ENCODE results near the gene MIOX. TPM values are rescaled to one million over a fixed set of nuclear protein-coding genes. Genes with fewer than 3 reads are reported as not detected.

The MIOX gene
- total and polyA plus RNA-seq, 9 of the 15 experiments (the other 6 are each of a cell fraction or from before 2014, with no cell fraction given): 0.08 TPM; not detected in 8

- no peak for TF ChIP-seq ZNF655 (CRISPR knock-in tag; IDR thresholded peaks at IDR 0.05)
- no peak for TF ChIP-seq SNRNP70 (optimal IDR thresholded peaks at IDR 0.05; ENCODE audit: low read depth, low read length)
- TF ChIP-seq SAFB (IDR thresholded peaks at IDR 0.05; ENCODE audit: borderline replicate concordance, low read depth, low read length): no peak
- TF ChIP-seq ZBTB7A (IDR thresholded peaks at IDR 0.05; ENCODE audit: borderline replicate concordance, control insufficient read depth, low read depth, low read length): peak; percentile 80; the same call in 1 of the 2 replicates
- peak; percentile 41; the same call in 1 of the 2 replicates for TF ChIP-seq CREM (IDR thresholded peaks at IDR 0.05; ENCODE audit: low read depth)
- no peak for TF ChIP-seq PHB2 (IDR thresholded peaks at IDR 0.05; ENCODE audit: low read depth)
- TF ChIP-seq RB1 (IDR thresholded peaks at IDR 0.05; ENCODE audit: low read depth): no peak
- peak; percentile 15; the same call in 1 of the 2 replicates for TF ChIP-seq CBFA2T3 (IDR thresholded peaks at IDR 0.05)
- no peak for TF ChIP-seq MEF2D (tag; conservative IDR thresholded peaks at IDR 0.05; ENCODE audit: low read depth)
- TF ChIP-seq ETV5 (CRISPR knock-in tag; IDR thresholded peaks at IDR 0.05; ENCODE audit: low read depth): 0 out of 2 replicates have a peak, but pooled peaks have one; percentile 40
- no peak for TF ChIP-seq KLF6 (CRISPR knock-in tag; IDR thresholded peaks at IDR 0.05; ENCODE audit: borderline replicate concordance)
- no peak for TF ChIP-seq EP400 (IDR thresholded peaks at IDR 0.05)
- no peak for TF ChIP-seq ZNF134 (CRISPR knock-in tag; conservative IDR thresholded peaks at IDR 0.05)
- peak; percentile 63; the same call in 1 of the 2 replicates for TF ChIP-seq TFAP4 (CRISPR knock-in tag; IDR thresholded peaks at IDR 0.05; ENCODE audit: borderline replicate concordance)
- TF ChIP-seq, protein P1, sequence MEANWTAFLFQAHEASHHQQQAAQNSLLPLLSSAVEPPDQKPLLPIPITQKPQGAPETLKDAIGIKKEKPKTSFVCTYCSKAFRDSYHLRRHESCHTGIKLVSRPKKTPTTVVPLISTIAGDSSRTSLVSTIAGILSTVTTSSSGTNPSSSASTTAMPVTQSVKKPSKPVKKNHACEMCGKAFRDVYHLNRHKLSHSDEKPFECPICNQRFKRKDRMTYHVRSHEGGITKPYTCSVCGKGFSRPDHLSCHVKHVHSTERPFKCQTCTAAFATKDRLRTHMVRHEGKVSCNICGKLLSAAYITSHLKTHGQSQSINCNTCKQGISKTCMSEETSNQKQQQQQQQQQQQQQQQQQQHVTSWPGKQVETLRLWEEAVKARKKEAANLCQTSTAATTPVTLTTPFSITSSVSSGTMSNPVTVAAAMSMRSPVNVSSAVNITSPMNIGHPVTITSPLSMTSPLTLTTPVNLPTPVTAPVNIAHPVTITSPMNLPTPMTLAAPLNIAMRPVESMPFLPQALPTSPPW (CRISPR knock-in tag; IDR thresholded peaks at IDR 0.05): peak; percentile 44
- TF ChIP-seq ZNF785 (CRISPR knock-in tag; IDR thresholded peaks at IDR 0.05): no peak
- no peak for TF ChIP-seq PBX2 (CRISPR knock-in tag; IDR thresholded peaks at IDR 0.05; ENCODE audit: low read depth)
- no peak for TF ChIP-seq PBX2 (tag; conservative IDR thresholded peaks at IDR 0.05; ENCODE audit: low read depth)
- TF ChIP-seq USF1 (CRISPR knock-in tag; IDR thresholded peaks at IDR 0.05): no peak
- TF ChIP-seq RFX7 (CRISPR knock-in tag; IDR thresholded peaks at IDR 0.05): no peak
These were observed 17.0 kb upstream of the MIOX start (continued) for GRCh38 chr22:50469377-50470305.
